22Rv1 (cell line): ENCODE data around the gene ESYT3.
"Not testable (repeated sequence)": the region's sequence is repeated elsewhere in the genome, so short reads cannot be mapped to it uniquely, and the experiment has no call there.

ENCODE experiments used
- ZFX ChIP-seq: fragments of 450-650 bp; IDR thresholded peaks from 2 replicates; pipeline ENCODE4 v1.6.1; 2017; ENCODE audit warnings: antibody characterized with exemption, borderline replicate concordance
- TF ChIP-seq, protein P1 (sequence below): fragments of 450-650 bp; IDR thresholded peaks from 2 replicates; pipeline ENCODE4 v1.5.1; 2017; ENCODE audit warnings: mild to moderate bottlenecking

DNA sequence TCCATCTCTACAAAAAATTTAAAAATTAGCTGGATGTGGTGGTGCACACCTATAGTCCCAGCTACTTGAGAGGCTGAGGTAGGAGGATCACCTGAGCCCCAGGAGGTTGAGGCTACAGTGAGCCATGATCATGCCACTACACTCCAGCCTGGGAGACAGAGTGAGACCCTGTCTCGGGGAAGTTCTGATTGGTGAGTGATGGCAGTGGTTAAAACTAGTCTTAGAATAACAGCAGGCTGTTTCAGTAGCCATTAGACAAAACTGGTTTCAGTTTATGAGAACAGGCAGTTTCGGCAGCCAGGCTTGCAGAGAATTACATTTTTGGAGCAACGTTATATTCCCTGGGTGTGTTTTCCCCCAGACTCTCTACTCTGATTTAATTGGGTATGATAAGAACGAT lies 18.2 kb upstream of the ESYT3 start:
- TF ChIP-seq, protein P1, sequence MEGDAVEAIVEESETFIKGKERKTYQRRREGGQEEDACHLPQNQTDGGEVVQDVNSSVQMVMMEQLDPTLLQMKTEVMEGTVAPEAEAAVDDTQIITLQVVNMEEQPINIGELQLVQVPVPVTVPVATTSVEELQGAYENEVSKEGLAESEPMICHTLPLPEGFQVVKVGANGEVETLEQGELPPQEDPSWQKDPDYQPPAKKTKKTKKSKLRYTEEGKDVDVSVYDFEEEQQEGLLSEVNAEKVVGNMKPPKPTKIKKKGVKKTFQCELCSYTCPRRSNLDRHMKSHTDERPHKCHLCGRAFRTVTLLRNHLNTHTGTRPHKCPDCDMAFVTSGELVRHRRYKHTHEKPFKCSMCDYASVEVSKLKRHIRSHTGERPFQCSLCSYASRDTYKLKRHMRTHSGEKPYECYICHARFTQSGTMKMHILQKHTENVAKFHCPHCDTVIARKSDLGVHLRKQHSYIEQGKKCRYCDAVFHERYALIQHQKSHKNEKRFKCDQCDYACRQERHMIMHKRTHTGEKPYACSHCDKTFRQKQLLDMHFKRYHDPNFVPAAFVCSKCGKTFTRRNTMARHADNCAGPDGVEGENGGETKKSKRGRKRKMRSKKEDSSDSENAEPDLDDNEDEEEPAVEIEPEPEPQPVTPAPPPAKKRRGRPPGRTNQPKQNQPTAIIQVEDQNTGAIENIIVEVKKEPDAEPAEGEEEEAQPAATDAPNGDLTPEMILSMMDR, result not testable (repeated sequence)
- TF ChIP-seq ZFX, result not testable (repeated sequence)
